Activated CD4-positive, alpha-beta T cell treated with anti-CD3 and anti-CD28 coated beads, Interleukin-2, amount 10 ng/mL, durations not matched to agents 24 days and 14 days (primary cell): ENCODE results near the gene COX6B1. TPM values are rescaled to one million over a fixed set of nuclear protein-coding genes. Genes with fewer than 3 reads are reported as not detected.
"Not testable (repeated sequence)": the region's sequence is repeated elsewhere in the genome, so short reads cannot be mapped to it uniquely, and the experiment has no call there.

Experiments
- DNase-seq: peaks from one replicate; pipeline ENCODE4 v3.0.0; 2022
- H3K27ac Mint-ChIP-seq: one replicate; pipeline ENCODE4 v1.8.0; 2022; ENCODE audit warnings: mild to moderate bottlenecking, mixed read lengths
- H3K27me3 Mint-ChIP-seq: one replicate; pipeline ENCODE4 v1.8.0; 2022; ENCODE audit warnings: mixed read lengths
- H3K36me3 Mint-ChIP-seq: one replicate; pipeline ENCODE4 v1.8.0; 2022; ENCODE audit warnings: low read depth, mild to moderate bottlenecking, mixed read lengths
- H3K4me1 Mint-ChIP-seq: one replicate; pipeline ENCODE4 v1.8.0; 2021; ENCODE audit warnings: mixed read lengths
- H3K4me3 Mint-ChIP-seq: one replicate; pipeline ENCODE4 v1.8.0; 2022; ENCODE audit warnings: mild to moderate bottlenecking, moderate library complexity, mixed read lengths
- H3K9me3 Mint-ChIP-seq: one replicate; pipeline ENCODE4 v1.8.0; 2021; ENCODE audit warnings: mixed read lengths
- intact Hi-C: fragments of 100-400 bp; cut with micrococcal nuclease; formaldehyde crosslinking; loops from one replicate; pipeline ENCODE4 v1.15.1; 2023
- total RNA-seq: library from RNA; stranded (reverse); gene quantifications from 2 replicates; pipeline ENCODE4 v1.2.3, GENCODE V29; 2022

The COX6B1 gene
- total RNA-seq, 1 donor from 2014 or later = 451 TPM

DNA sequence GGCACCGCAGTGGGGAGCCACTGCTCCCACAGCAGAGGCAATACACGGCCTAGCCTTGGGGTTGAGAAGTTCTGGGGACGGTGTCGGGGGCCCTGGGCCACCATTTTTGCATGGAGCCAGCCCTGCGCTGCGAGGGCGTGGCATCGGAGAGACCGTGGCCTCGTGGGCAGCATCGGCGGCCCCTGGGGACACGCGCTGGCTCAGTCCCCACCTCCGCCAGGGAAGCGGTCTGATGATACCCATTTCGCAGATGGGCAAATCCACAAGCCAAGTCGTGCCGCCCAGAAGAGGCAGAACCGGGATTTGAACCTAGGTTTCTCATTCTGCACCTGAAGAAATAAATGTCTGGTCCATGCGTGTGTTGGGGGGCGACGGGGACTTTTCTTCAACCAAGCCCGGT is 17.0 kb downstream of the COX6B1 start:
- Mint-ChIP-seq H3K36me3 (no peaks in the 10 kb centered on the region), H3K4me1 (no peaks in the 10 kb centered on the region), H3K4me3 (no peak overlapping the region), H3K27me3 (peaks cover 7% of the 10 kb centered on the region), H3K27ac (no peak overlapping the region), H3K9me3 (no peaks in the 10 kb centered on the region)
- DNase-seq = no peak
- intact Hi-C loops = no loop called here

DNA sequence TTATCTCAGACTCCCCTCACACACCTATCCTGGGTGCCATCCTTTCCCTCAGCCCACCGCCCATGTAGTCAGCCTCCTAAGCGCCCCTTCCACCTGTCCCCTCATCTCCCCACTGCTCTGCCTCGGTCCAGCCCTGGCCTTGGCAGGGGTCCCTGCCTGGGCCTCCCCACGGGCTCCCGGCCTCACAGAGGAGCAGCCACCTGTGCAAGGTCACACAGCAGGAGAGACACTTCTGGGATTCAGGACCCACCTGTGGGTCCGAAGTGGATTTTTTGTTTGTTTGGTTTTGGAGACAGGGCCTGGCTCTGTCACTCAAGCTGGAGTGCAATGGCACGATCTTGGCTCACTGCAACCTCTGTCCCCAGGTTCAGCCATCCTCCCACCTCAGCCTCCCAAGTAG is 17.5 kb downstream of the COX6B1 start:
- intact Hi-C loops = no loop called here
- H3K27me3 Mint-ChIP-seq = peaks cover 8% of the 10 kb centered on the region
- no peaks in the 10 kb centered on the region for H3K36me3 Mint-ChIP-seq
- H3K4me1 Mint-ChIP-seq = no peaks in the 10 kb centered on the region
- H3K27ac Mint-ChIP-seq = no peak overlapping the region
- H3K4me3 Mint-ChIP-seq = no peak overlapping the region
- no peaks in the 10 kb centered on the region for H3K9me3 Mint-ChIP-seq
- DNase-seq = no peak

DNA sequence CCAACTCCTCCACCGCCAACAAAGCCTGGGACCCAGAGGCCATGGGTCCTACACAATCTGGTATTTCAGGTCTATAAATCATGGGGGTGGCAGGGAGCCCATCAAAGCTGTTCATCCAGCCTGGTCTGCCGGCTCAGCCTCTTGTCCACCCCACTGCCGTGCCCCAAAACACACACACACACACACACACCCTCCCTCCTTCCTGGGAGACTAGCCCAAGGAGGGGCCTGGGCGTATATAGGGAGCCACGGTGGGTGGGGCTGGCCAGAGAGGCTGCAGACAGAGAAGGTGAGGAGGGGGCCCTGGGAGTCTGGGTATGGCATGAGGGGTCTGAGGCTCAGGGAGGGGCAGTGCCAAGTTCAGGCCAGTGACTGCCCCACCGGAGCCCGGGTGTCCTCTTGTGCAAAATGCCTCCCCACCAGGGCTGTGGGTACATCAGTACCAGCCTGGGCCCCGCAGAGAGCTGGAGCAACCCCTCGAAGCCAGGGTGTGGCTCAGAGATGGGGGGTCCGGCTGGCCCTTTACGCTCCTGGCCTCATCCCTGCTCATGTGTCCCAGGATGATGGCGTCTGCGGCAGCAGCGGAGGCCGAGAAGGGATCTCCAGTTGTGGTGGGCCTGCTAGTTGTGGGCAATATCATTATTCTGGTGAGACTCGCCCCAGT is 18.3 kb downstream of the COX6B1 start, which contains the start of gene UPK1A:
UPK1A (plus strand) TSS at position 267 of the 663 bp plus-strand sequence; CDS start at position 563, 296 bp downstream.
- no peak within 1 kb of the TSS for H3K27ac Mint-ChIP-seq
- no peak for DNase-seq
- H3K4me1 Mint-ChIP-seq = no peaks in the 10 kb centered on the region
- peaks cover 10% of the 10 kb centered on the region for H3K27me3 Mint-ChIP-seq
- H3K9me3 Mint-ChIP-seq = no peaks in the 10 kb centered on the region
- intact Hi-C loops = no loop called here
- H3K4me3 Mint-ChIP-seq = no peak within 1 kb of the TSS
- H3K36me3 Mint-ChIP-seq = no peaks in the 10 kb centered on the region

DNA sequence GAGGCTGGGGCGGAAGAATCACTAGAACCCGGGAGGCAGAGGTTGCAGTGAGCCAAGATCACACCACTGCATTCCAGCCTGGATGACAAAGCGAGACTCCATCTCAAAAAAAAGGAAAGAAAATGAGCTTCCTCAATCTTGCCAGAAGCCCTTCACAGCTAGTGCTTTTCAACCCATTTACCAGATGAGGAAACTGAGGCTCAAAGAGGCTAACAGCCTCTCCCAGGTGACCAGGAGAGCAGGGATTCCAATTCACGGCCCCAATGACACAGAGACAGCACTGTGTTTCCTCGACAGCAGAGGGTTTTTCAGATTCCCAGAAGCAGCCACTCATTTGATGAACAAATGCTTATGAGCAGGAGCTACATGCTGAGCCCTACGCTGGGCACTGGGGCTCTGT is 21.4 kb downstream of the COX6B1 start:
- Mint-ChIP-seq H3K27me3 (peaks cover 23% of the 10 kb centered on the region), H3K9me3 (no peaks in the 10 kb centered on the region), H3K4me3 (no peak overlapping the region), H3K36me3 (no peaks in the 10 kb centered on the region), H3K27ac (no peak overlapping the region), H3K4me1 (peaks cover 10% of the 10 kb centered on the region)
- DNase-seq = no peak
- intact Hi-C loops = no loop called here

DNA sequence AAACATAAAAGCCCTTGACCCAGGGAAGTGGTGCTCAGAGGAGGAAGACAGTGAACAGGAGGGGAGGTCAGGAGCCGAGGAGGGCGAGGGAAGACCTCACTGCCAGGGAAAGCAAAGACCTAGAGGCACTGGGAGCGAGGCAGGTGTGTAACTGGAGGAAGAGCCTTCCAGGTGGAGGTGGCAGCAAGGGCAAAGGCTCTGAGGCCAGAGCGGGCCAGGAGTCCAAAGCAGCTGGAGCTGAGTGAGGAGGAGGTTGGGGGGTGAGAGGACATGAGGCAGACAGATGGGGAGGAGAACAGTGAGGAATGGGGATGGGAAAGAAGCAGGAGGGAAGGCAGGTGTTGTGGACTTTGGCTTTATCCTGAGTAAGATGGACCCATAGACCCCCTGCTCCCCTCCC is 21.9 kb downstream of the COX6B1 start:
- no peaks in the 10 kb centered on the region for H3K36me3 Mint-ChIP-seq
- intact Hi-C loops = no loop called here
- no peak for DNase-seq
- H3K4me3 Mint-ChIP-seq = no peak overlapping the region
- H3K4me1 Mint-ChIP-seq = peaks cover 10% of the 10 kb centered on the region
- H3K9me3 Mint-ChIP-seq = no peaks in the 10 kb centered on the region
- peaks cover 24% of the 10 kb centered on the region for H3K27me3 Mint-ChIP-seq
- H3K27ac Mint-ChIP-seq = no peak overlapping the region

DNA sequence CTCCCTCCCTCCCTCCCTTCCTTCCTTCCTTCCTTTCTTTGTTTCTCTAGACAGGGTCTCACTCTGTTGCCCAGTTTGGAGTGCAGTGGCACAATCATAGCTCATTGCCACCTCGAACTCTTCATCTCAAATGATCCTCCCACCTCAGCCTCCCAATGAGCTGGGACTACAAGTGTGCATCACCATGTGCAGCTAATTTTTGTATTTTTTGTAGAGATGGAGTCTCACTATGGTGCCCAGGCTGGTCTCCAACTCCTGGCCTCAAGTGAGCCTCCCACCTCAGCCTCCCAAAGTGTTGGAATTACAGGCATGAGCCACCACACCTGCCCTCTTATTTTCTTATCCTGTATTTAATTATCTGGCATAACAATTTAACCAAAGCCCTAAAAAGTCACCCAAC is 22.6 kb downstream of the COX6B1 start:
- H3K4me1 Mint-ChIP-seq = peaks cover 10% of the 10 kb centered on the region
- H3K9me3 Mint-ChIP-seq = no peaks in the 10 kb centered on the region
- H3K27me3 Mint-ChIP-seq = peaks cover 25% of the 10 kb centered on the region

DNA sequence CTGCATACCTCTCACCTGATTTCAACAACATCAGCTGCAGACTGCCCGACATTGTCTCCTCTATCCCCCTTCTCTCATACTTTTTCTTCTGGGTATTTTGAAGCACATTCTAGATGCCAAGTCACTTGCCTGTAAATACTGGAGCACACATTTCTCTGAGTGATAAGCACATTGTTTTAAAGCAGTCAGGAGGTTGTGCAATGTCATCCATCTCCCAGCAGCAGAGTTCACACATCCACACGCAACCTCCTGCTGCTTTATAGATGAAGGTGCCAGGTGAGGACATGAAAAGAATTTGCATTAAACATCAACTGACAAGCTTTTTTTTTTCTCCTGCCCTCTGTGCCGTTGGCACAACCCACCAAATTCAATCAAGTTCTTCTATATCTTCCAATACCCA is 23.7 kb downstream of the COX6B1 start:
- Mint-ChIP-seq H3K27me3 (peaks cover 30% of the 10 kb centered on the region), H3K4me3 (peak overlapping the region; percentile 2), H3K4me1 (peaks cover 10% of the 10 kb centered on the region), H3K36me3 (no peaks in the 10 kb centered on the region), H3K27ac (no peak overlapping the region), H3K9me3 (no peaks in the 10 kb centered on the region)
- intact Hi-C loops = no loop called here
- no peak for DNase-seq

More for the DNA sequence above, 22.6 kb downstream of the COX6B1 start:
- no peaks in the 10 kb centered on the region for H3K36me3 Mint-ChIP-seq
- intact Hi-C loops = no loop called here
- H3K27ac Mint-ChIP-seq = no peak overlapping the region
- H3K4me3 Mint-ChIP-seq = no peak overlapping the region
- DNase-seq = no peak

DNA sequence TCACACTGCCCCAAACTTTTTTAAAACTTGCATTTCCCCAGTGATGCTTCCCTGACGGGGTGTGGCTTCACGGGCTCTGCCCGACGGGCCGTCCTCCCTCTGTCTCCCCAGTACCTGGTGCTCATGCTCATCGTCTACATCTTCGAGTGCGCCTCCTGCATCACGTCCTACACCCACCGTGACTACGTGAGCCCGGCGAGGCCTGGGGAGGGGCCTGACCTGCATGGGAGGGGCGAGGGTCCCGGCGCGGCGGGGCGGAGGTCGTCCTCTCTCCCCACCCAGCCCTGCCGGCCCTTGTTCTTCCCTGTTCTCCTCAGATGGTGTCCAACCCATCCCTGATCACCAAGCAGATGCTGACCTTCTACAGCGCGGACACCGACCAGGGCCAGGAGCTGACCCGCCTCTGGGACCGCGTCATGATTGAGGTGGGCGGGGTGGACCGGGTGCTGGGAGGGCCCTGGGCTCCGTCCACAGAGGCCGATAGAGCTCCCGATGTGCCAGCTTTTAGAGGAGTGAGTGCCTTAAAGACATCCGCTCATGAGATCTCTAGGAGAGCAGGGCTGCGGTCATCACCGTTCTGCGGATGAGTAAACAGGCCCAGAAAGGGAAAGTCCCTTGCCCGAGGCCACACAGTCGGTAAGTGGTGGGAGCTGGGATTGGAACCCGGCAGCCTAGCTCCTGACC is 25.1 kb downstream of the COX6B1 start:
- peak; percentile 85 for DNase-seq
- Mint-ChIP-seq H3K9me3 (no peaks in the 10 kb centered on the region), H3K4me1 (peaks cover 10% of the 10 kb centered on the region), H3K4me3 (peak overlapping the region; percentile 83), H3K36me3 (no peaks in the 10 kb centered on the region), H3K27ac (peak overlapping the region; percentile 48), H3K27me3 (peaks cover 32% of the 10 kb centered on the region)
- intact Hi-C loops = loop anchor here (1.0 kb wide), 1 partner anchor 44 kb away; no protein-coding TSS in a partner anchor

DNA sequence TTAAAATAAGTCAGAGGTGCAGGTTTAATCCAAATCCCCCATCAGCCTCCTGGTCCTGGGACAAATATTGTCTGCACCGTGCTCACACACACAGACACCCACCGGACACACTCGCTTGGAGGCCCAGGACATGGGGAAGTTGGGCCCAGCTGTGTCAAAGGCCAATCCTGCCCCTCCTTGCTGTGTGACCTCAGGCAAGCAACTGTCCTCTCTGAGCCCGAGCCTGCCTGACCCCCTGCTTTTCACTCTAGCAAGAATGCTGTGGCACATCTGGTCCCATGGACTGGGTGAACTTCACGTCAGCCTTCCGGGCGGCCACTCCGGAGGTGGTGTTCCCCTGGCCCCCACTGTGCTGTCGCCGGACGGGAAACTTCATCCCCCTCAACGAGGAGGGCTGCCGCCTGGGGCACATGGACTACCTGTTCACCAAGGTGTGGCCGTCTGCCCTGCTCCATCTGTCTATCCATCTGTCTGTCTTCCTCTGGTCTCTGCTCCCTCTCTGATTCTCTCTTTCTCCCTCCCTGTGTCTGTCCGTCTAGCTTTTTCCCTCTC is 27.5 kb downstream of the COX6B1 start:
- H3K36me3 Mint-ChIP-seq = no peaks in the 10 kb centered on the region
- no peak for DNase-seq
- H3K4me1 Mint-ChIP-seq = peaks cover 10% of the 10 kb centered on the region
- H3K27me3 Mint-ChIP-seq = peaks cover 24% of the 10 kb centered on the region
- intact Hi-C loops = no loop called here
- H3K9me3 Mint-ChIP-seq = no peaks in the 10 kb centered on the region
- H3K27ac Mint-ChIP-seq = no peak overlapping the region
- H3K4me3 Mint-ChIP-seq = no peak overlapping the region

DNA sequence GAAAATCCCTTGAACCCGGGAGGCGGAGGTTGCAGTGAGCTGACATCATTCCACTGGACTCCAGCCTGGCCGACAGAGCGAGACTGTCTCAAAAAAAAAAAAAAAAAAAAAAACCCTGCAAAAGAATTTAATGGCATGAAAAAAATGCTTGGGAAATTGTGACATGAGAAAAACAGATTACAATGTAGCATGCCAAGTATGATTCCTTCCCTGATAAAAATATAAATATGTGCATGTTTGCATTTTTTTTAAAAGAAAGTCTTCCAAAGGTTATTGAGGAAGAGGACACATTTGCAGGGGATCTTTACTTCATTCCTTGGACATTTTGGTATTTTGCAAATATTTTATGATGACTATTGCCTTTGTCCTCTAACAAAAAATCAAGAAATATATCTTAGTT is 41.7 kb downstream of the COX6B1 start:
- Mint-ChIP-seq H3K9me3 (no peaks in the 10 kb centered on the region), H3K27ac (no peak overlapping the region), H3K36me3 (no peaks in the 10 kb centered on the region), H3K27me3 (no peaks in the 10 kb centered on the region), H3K4me3 (no peak overlapping the region), H3K4me1 (peaks cover 7% of the 10 kb centered on the region)
- intact Hi-C loops = loop anchor here (5.0 kb wide), 3 partner anchors 67 to 242 kb away; partner anchors contain the start of genes HSPB6 and PROSER3
- no peak for DNase-seq

DNA sequence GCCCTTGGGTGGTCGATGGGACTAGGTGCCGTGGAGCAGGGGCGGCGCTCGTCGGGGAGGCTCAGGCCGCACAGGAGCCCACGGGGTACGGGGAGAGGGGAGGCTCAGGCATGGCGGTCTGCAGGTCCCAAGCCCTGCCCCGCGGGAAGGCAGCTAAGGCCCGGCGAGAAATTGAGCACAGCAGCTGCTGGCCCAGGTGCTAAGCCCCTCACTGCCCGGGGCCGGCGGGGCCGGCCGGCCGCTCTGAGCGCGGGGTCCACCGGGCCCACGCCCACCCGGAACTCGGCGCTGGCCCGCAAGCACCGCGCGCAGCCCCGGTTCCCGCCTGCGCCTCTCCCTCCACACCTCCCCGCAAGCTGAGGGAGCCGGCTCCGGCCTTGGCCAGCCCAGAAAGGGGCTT is 43.0 kb downstream of the COX6B1 start:
- H3K4me3 Mint-ChIP-seq, H3K27me3 Mint-ChIP-seq, H3K4me1 Mint-ChIP-seq, DNase-seq, H3K36me3 Mint-ChIP-seq, H3K27ac Mint-ChIP-seq, H3K9me3 Mint-ChIP-seq: not testable (repeated sequence)
- intact Hi-C loops = loop anchor here (5.0 kb wide), 3 partner anchors 66 to 241 kb away; partner anchors contain the start of genes HSPB6 and PROSER3

DNA sequence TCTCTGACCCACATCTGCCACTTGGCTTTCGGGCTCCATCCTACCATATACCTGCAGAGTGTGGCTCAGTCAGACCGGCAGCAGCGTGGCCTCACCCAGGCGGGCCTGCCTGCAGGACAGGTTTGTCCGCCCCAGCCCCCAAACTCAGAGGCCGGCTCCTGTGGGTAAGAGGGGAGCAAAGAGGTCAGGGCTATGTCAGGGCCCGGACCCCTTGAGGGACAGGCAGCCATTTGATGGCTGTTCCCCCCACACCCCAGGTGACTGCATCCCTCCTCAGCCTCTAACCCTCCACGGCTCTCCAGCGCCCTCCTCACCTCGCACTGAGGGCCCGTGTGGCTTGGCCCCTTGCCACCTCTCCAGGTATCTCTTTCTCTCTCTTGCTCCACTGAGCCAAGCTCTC is 43.9 kb downstream of the COX6B1 start:
- intact Hi-C loops = loop anchor here (2.0 to 5.0 kb wide), 4 partner anchors 49 to 240 kb away; partner anchors contain the start of genes HSPB6 and PROSER3
- H3K4me1 Mint-ChIP-seq = peaks cover 13% of the 10 kb centered on the region
- no peak for DNase-seq
- H3K27ac Mint-ChIP-seq = peak overlapping the region; percentile 56
- H3K36me3 Mint-ChIP-seq = no peaks in the 10 kb centered on the region
- no peak overlapping the region for H3K4me3 Mint-ChIP-seq
- H3K9me3 Mint-ChIP-seq = no peaks in the 10 kb centered on the region
- no peaks in the 10 kb centered on the region for H3K27me3 Mint-ChIP-seq

DNA sequence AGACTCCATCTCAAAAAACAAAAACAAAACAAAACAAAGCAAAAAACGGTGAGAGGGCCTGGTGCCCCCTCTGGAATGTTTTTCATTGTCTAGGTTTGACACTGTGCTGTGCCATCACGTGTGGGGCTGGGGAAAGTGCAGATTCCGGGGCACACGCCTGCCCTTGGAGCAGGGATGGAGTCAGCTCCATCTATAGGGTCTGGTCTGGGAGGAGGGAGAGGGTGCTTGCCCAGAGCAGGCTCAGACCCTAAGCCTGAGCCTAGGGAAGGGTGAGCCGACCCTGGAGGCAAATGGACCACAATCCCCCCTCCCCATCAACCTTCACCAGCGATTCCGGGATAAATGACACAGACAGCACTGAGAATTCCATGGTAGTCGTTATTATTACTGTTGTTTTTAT is 45.3 kb downstream of the COX6B1 start:
- H3K27me3 Mint-ChIP-seq = no peaks in the 10 kb centered on the region
- H3K27ac Mint-ChIP-seq = no peak overlapping the region
- H3K36me3 Mint-ChIP-seq = no peaks in the 10 kb centered on the region
- H3K9me3 Mint-ChIP-seq = no peaks in the 10 kb centered on the region
- peaks cover 14% of the 10 kb centered on the region for H3K4me1 Mint-ChIP-seq
- no peak for DNase-seq
- intact Hi-C loops = loop anchor here (1.0 to 5.0 kb wide), 6 partner anchors 24 to 239 kb away; partner anchors contain the start of genes HSPB6 and PROSER3
- no peak overlapping the region for H3K4me3 Mint-ChIP-seq
